Right lung (tissue), 5 donors: ENCODE measurements around the gene SCARB1. TPM values are rescaled to one million over a fixed set of nuclear protein-coding genes. Genes with fewer than 3 reads are reported as not detected.

Experiments
- DNase-seq, 2 donors: peaks; one replicate each; pipeline ENCODE4 v3.0.0-alpha.2; 2013
- polyA plus RNA-seq, 5 donors: library from polyadenylated mRNA; unstranded; fragments of 120-200 nt; gene quantifications; one replicate each; pipeline versions ENCODE4 v1.2.1 to v1.2.3, GENCODE V29; 2013; ENCODE audit warnings: inconsistent platforms in 1 of 5, low replicate concordance in 1 of 5; ENCODE audit not compliant: insufficient read length in 5 of 5, insufficient read depth in 1 of 5

Gene SCARB1
- polyA plus RNA-seq, 5 donors, result 20.2 to 33.3 (median 30.2) TPM

DNA sequence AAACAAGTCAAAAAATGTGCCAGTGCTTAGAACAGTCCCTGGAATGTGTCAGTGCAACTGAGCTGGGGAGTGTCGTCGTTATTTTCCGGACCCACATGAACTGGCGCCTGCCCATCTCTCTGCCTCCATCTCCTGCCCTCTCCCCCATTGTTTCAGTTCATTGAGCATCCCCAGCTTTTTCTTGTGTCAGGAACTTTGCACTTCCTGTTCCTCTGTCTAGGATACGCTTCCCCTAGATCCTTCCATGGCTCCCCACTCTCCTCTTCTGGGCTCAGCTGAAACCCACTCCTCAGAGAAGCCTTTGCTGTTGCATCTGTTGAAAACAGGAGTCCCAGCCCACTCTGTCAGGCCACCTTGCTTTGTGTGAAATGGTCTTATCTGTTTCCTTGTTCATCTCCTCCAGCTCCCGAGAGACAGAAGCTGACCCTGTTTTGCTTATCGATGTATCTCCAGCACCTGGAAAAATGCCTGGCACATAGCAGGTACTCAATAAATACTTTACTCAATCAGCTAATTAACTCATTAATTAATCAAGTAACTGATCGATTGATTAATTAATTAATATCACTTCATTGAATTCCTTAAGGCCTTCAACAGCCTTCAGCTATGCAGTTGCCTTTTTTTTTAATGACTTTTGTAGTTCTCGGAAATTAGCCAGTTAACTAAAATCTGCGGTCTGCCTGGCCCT lies 2.7 kb upstream of the SCARB1 start:
- DNase-seq, result no peak

DNA sequence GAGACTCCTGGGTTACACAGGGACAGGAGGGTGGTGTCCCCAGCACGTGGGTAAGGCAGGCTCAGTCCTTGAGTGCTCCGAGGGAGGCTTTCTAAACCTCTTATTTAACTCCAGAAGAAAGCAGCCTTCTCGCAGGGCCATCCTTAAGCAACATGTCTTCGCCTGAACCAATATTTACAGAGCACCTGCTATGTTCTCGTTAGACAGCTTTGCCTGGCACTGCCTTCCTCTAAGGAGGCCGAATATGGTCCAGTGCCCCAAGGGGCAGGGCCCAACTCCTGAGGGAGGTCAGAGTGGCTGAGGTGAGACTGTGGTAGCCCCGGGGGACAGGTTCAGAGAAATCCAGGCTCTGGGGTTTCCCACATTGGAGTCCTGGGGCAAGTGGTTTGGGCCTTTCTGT lies 2.1 kb upstream of the SCARB1 start:
- DNase-seq, result no peak

DNA sequence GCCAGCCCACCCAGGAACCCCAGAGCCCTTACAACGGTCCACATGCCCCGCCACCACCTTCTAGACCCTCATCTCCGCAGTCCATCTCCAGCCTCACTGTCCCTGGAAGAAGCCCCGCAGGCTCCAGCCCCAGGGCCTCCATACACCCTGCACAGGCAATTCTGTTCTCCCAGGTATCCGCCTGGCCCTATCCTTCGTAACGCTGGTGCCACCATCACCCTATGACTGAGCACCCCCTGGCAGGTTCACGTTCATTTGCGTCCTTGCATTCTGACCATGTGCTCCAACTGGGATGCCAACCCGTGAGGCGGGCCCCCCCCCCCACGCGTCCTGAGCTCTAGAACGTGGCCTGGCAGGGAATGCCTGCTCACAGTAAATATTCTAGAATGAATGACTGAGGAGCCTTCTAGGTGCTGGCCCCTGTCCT lies 675 bp upstream of the SCARB1 start:
- DNase-seq, result no peak

DNA sequence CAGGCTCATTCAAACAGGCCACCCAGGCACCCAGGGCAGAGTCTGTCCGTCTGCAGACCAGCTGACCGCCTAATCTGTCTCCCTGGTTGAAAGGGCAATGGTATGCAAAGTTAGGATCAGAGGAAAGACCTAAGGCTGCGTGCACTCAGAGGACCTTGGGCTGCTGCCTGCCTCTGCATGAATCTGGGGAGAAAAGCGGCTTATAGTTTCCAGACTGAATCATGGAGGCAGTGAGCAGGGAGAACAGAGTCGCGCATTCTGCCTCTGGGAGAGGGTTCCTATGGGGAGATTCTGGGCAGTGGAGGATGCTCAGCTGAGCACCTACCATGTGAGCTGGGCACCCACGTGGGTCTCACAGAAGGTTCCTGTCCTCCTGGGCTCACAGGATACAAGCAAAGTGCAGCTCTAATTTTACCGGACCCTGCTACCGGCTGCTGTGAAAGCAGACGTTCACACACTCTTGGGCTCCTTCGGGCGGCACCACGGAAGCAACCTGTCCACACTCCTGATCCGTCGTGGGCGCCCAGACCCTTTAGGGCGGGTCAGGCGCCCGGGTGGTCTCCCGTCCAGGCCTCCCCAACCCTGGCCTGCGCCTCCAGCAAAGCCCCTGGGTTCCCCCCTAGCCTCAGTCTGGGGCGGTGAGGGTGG lies 772 bp downstream of the SCARB1 start:
- no peak for DNase-seq

DNA sequence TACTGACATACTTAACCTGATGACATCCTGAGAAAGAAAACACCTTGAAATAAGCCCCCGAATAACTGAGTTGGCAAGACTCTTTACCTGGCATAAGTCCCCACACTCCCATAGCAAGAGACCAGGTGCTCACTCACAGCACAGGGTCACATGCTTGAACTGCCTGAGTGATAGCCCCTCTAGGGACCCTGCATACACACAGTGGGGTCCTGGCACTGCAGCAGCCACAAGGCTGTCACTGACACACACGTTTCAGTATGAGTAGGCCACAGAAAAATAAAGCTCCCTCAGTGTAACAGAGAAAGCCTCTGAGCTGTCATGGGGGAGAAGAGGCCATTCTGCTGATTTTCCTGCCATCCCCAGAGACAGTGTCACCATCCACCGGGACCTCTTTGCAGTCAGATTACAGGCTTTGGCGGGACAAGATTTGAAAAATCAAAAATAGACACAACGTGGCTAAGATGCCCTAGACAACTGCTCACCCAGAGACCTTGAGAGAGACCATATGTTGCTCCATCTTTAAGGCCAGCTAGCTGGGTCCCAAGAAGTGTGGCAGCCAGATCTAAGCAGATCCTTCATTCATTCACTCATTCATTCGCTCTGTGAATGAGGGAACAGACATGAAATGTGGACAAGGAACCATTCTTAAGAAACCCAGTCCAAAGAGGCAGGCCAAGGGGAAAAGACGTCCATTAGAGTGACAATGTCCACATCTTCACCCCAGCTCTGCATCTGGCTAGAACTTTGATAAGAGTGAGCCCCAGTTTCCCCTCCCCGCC lies 1.6 kb downstream of the SCARB1 start:
- DNase-seq, result no peak

DNA sequence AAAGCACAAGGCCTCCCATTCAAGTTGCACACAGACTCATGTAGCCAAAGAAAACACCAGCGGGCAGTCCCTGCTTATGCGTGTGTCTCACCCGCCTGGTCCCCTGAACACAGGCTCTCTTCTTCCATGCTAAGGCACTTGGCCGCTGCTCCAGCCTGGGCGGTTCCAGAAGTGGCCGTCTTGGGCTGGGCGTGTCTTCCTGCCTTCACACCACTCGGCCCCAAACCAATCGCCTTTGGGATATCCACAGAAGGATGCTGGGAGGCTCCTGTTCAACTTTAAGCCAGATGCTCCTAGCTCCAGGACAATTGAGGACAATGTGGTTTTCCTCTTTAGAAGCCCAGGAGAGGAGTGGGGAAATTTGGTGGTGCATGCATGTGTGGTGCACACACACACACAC lies 2.2 kb downstream of the SCARB1 start:
- DNase-seq, result no peak

DNA sequence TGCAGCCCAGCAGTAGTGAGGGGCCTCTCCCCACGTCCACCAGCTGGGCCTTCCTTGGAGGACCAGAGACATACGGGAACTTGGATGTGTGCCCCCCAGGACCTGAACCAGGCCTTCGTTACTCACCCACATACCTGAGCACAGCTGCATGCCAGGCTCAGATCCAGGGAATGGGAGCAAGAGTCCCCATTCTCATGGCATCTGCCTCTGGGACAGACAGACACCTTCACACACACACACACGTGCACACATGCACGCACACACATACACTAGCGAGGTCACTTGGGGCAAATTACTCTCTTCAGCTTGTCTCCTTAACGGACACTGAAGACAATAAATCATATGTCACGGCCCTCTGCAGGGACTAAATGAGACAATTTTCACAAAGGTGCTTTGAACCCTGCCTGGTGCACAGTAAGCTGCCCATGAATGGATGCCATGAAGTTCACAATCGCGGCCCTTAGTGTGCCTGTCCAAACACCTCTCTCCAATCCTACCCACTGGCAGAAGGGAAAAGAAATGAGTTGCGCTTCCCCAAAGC lies 5.7 kb downstream of the SCARB1 start:
- no peak for DNase-seq

DNA sequence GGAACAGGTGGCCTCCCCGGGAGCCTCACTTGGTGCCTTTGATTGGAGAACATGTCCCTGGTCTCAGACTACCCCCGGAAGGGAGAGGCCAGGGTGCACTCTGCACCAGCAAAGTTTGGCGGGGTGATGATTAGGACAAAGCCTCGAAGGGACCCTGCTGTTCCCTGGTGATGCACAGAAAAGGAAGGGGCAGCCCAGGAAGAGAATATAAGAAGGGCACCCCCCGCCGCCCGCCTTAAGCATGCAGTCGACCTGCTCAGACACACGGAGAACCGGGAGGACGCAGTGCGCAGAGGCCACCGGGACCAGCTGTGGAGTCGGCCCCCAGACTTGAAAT lies 6.9 kb downstream of the SCARB1 start:
- DNase-seq, result no peak

DNA sequence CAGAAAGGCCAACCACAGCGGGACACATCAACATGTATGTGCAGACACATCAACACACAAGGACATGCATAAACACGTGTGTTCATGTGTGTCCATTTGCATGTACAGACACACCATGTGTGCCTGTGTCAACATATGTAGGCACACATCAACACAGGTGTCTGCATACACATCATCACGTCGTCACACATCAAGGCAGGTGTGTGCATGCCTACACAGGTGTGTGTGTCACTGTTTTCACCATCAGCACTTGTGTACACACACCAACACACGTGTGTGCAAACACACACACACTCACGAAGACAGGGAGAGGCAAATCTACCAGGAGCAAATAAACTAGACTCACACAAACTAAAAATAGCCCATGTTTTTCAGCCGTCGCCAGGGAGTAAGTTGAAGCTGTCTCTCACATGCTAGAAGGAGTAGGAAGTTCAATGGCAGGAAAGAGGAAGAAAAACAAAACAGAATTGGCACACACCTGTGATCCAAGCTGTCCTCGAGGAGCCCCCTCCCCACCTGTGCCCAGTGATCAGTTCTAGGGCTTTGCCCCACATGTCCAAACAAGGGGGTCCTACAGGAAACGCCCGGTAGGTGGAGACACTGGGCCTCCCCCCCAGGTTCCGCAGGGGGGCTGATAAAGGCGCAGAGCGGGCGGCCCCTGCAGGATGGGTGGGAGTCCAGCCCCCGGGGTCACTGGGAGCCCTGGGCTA lies 7.4 kb downstream of the SCARB1 start:
- DNase-seq, result no peak

DNA sequence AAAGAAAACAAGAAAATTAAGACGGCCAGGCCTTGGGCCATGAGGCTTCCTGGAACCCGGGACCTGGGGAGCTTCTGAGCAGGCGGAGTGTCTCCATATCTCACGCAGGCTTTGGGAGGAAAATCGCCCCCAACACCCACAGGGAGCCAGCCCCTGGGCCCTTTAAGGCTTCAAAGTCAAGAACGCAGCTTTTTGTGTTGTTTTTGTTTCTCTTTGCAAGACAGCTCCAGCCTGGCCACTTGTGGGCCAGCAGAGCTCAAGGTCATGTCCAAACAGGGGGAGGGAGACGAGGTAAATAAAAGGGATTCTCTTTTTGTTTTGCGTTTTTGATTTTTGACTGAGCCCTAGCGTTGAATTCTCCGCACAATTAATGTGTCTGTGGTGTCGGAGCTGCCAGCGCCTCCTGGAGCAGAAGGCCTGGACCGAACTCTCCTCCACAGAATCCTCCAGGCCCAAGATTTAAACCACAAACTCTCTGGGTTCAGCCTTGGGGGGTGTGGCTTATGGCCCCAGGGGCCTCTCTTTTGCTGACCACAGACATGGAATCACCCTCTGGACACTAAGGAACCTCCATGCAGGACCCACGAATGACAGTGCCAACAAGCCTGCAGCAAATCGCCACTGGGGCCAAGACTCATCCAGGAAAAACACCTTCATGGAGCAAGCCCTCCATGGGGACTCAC lies 8.2 kb downstream of the SCARB1 start:
- DNase-seq, result no peak

DNA sequence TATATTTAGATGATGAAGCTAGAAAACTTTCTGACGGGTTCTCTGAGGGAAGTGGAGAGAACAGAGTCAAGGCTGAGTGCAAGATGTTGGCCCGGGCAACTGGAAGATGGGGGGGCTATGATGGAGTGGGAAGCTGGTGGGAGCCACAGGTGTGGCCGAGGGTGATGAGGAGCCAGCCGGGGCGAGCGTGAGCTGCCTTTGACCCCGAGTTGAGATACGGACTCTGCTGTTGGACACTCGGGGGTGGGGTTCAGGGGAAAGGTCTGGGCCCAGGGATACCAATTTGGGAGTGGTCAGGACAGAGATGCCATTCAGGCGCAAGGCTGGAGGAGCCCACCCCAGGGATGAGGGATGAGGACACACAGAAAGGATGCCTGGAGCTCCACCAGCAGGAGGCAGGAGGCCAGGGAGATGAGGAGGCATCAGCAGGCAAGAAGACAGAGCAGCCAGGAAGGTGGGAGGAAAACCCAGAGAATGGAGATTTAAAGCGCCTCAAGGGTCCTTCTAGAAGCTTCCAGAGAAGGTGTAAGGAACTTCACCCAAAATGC lies 9.0 kb downstream of the SCARB1 start:
- DNase-seq, result no peak

DNA sequence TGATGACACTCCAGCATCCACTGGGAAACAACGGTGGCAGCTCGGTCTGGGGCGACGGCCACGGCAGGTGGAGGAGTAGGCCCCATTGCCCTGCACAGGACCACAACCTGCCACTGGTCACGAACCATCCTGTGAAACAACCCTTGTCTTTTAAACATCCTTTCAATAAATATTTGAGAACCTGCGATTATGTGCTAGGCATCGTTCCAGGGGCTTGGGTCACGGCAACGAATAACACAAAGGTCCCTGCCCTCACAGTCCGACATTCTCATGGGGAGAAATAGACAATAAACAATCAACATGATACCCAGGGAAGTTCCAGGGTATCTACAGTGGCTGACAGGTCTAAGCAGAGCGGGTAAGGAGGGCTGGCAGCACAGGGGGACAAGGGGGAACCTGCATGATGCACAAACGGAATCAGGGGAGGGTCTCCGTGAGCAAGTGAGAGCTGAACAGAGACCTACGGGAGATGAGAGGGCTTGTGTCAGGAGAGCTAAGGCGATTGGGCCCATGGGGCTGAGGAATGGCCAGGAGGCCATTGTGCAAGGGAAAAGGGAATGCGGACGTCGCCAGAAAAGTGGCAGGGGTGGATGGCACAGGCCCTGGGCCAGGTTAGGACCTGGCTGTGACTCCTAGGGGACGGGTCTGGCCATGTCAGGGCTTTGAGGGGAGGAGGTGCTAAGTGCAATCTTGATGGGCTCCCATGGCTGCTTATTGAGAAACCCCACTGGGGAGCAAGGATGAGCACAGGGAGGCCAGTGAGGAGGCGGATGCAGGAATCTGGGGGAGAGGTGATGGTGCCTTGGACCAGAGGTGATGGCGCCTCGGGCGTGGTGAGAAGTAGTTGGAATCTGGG lies 9.7 kb downstream of the SCARB1 start:
- DNase-seq, result no peak

DNA sequence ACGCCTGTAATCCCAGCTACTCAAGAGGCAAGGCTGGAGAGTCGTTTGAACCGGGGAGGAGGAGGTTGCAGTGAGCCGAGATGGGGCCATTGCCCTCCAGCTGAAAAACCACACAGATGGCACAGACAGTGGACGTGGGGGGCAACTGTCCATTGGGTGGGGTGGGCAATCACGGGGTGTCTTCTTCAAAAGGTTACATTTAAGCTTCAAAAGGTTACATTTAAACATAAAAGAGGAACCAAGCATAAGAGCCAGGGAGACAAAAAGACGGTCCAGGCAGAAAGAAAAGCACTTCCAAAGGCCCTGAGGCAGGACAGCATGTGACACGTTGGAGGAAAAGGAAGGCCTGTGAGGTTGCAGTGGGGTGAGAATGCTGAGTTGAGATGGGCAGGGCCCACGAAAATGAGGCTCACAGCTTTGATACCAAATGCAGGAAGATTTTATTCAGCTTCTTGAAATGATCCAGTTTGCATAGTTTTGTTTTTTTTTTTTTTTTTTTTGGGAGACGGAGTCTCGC lies 10.7 kb downstream of the SCARB1 start:
- no peak for DNase-seq

DNA sequence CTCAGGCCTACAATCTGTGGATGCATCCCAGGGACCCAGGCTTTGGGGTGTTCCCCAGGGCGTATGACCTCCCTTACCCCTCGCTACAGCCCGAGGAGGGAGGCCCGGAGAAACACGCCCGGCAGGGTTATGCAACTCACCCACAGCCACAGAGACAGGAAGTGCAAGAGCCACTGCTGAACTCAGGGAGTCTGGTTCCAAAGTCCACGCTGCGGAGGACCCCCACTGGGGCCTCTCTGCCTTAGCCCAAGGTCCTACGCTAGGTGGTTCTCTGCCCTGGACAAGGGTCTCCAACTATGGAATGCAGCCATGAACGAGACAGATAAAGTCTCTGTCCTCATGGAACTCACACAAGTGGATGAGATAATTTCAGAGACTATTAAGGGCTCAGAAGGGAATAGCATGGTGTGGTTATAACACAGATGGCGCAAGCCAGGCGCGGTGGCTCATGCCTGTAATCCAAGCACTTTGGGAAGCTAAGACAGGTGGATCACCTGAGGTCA lies 11.3 kb downstream of the SCARB1 start:
- no peak for DNase-seq

DNA sequence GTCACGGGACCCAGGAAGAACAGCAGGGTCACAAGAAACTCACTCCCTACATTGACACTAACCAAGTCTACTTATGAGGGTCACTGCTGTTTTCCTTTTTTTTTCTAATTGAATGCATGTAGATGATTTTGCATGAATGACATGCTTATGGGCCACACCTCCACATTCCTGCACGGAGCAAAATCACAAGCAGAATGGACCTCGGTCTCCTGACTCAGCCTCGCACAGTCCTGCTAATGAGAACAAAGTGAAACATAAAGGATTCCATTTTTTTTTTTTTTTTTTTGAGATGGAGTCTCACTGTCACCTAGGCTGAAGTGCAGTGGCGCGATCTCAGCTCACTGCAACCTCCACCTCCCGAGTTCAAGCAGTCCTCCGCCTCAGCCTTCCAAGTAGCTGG lies 12.3 kb downstream of the SCARB1 start:
- no peak for DNase-seq

DNA sequence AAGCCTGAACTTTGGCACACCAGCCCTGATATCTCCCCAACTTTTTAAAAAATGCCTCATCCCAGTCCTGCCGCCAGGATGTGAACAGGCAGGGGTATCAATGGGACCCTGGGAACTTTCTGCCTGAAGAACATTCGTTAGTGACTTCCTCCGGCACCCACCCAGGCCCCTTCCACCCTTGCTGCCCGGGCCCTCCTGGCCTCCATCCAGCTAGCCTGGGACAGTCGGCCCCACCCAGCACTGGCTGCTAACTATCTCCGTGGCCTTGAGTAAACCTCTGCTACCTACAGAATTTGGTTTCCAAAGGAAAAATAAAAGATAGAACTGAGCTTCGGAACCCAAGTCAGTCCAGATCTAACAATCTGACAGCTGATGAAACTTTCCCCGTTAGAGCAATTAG lies 14.3 kb downstream of the SCARB1 start:
- DNase-seq, result no peak

DNA sequence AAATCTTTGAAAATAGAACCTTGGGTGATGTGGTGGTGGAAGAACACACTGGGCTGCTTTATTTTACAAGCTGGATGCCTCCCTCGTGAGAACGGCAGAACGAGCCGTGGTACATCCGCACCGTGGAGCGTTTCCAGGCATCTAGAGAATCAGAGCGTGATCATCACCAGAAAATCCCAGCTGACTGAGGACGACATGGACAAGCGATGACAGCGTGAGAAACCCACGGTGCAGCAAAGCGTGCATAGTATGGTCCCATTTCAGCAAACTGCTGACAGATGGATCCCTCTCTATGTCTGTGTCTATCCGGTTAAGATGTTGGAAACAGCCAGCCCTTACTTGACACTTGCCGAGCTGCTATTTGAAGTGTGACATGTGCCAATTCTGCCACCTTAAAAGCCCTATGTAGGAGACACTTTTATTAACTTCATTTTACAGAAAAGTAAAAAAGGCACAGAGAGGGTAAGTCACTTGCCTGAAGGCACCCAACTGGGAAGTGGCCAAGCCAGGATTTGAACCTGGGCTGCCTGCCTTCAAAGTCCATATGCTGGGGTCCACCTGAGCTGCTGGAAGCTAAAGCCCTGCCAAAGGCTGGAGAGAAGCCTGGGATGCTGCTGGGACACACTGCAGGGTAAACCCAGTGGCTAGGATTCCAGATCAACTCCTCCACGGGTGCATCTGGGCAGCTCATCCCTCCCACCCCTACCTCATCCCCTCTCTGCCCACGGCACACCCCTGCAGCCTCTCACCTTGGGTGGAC lies 14.9 kb downstream of the SCARB1 start:
- DNase-seq, result no peak

DNA sequence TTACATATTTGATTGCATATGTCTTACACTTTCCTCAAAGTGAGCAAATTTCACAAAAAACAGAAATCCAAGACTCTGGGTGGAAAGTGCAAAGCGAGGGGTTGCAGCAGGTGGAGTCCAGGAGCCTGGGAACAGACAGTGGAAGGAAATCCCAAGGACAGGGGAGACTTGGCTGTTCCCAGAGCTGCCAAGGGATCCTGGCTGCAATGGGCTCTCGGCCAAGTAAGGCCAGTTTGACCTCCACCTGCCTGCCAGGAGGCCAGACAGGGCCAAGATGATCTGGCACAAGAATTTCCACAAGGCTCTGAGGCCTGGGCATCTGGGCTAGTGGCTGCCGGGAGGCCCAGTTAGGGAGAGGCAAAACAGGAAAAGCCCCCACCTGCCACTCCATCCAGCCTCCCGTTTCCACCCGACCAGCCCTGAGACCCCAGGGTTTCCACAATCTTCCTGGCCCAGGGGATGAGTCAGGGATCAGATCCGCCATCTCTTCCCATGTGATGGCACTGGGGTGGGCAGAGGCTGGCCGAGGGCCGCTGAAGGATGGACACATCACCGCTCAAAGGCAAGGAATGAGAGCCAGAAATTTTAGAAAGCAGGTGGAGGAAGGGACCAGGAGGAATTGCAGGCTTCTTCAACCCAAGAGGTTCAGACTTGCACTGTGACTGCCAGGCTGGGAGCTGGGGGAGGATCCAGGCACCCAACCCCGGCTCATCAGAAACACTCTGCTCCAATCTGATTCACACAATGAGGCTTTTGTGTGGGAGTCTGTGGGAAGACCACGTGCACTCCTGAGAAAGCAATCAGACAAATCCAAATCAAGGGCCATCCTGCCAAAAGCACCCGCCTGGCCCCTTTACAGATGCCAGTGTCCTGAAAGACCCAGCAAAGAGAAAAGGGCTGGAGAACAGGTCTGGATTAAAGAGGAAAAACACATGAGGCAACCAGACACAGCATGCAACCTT lies 16.3 kb downstream of the SCARB1 start:
- DNase-seq, result no peak
